HEK293 (cell line): ENCODE measurements around the gene FRMD4A.

ENCODE experiments used
- CTCF ChIA-PET: fragments of 350-600 bp; formaldehyde crosslinking; extraction: SDS; loops from one replicate; lab custom pipeline; 2021; ENCODE audit warnings: antibody characterized with exemption; lab: Yijun Ruan, JAX
- POLR2A ChIA-PET: fragments of 300-600 bp; formaldehyde crosslinking; extraction: SDS; loops from one replicate; lab custom pipeline; 2020; ENCODE audit warnings: antibody characterized with exemption, inconsistent platforms; lab: Yijun Ruan, JAX
- H3K27ac ChIP-seq: fragments of 200-500 bp; sonication (Bioruptor generic); 2 replicates; pipeline ENCODE4 v1.5.1; 2014; ENCODE audit warnings: low read depth, low read length, control low read depth, inconsistent platforms; ENCODE audit errors: extremely low read depth
- H3K36me3 ChIP-seq, 2 experiments: fragments of 200-500 bp in 1 of 2; sonication (Bioruptor generic) in 1 of 2; 1 replicate in 1 of 2; 2 replicates in 1 of 2; pipeline ENCODE4 v1.5.1; 2014 to 2017; ENCODE audit warnings: inconsistent platforms in 2 of 2, low read length in 2 of 2; ENCODE audit not compliant: control insufficient read depth in 2 of 2, insufficient read depth in 1 of 2
- H3K4me1 ChIP-seq: fragments of 200-500 bp; sonication (Bioruptor generic); 2 replicates; pipeline ENCODE4 v1.5.1; 2014; ENCODE audit warnings: mild to moderate bottlenecking, low read length, inconsistent platforms; ENCODE audit not compliant: control insufficient read depth, insufficient read depth
- H3K4me3 ChIP-seq: 2 replicates; pipeline ENCODE4 v1.5.1; 2011; ENCODE audit warnings: low read depth, mild to moderate bottlenecking, control low read depth, low read length, moderate library complexity
- H3K9me3 ChIP-seq: fragments of 200-500 bp; sonication (Bioruptor generic); 2 replicates; pipeline ENCODE4 v1.5.1; 2014; ENCODE audit warnings: low read depth, low read length, inconsistent platforms; ENCODE audit not compliant: control insufficient read depth, insufficient read depth
- BCL11A ChIP-seq: fragments of 450-650 bp; formaldehyde crosslinking; IDR thresholded peaks from 2 replicates; pipeline ENCODE4 v1.5.1; 2016; ENCODE audit warnings: low read depth, missing biosample characterization, missing genetic modification characterization
- BCL11B ChIP-seq: fragments of 450-650 bp; formaldehyde crosslinking; IDR thresholded peaks from 2 replicates; pipeline ENCODE4 v1.5.1; 2016; ENCODE audit warnings: low read depth, missing biosample characterization, missing genetic modification characterization
- FEZF1 ChIP-seq: fragments of 450-650 bp; formaldehyde crosslinking; IDR thresholded peaks from 2 replicates; pipeline ENCODE4 v1.5.1; 2016; ENCODE audit warnings: missing biosample characterization, missing genetic modification characterization
- KLF10 ChIP-seq: fragments of 450-650 bp; IDR thresholded peaks from 2 replicates; pipeline ENCODE4 v1.5.1; 2018; ENCODE audit warnings: missing biosample characterization, mild to moderate bottlenecking, missing genetic modification characterization
- PRDM4 ChIP-seq: fragments of 450-650 bp; formaldehyde crosslinking; IDR thresholded peaks from 2 replicates; pipeline ENCODE4 v1.5.1; 2017; ENCODE audit warnings: missing biosample characterization, missing genetic modification characterization
- RBAK ChIP-seq: fragments of 450-650 bp; formaldehyde crosslinking; IDR thresholded peaks from 2 replicates; pipeline ENCODE4 v1.5.1; 2016; ENCODE audit warnings: missing biosample characterization, missing genetic modification characterization
- SP3 ChIP-seq: fragments of 450-650 bp; formaldehyde crosslinking; IDR thresholded peaks from 2 replicates; pipeline ENCODE4 v1.5.1; 2016; ENCODE audit warnings: missing biosample characterization, missing genetic modification characterization
- ZBTB10 ChIP-seq: fragments of 450-650 bp; formaldehyde crosslinking; IDR thresholded peaks from 2 replicates; pipeline ENCODE4 v1.5.1; 2016; ENCODE audit warnings: missing biosample characterization, missing genetic modification characterization
- ZBTB8A ChIP-seq: fragments of 450-650 bp; formaldehyde crosslinking; IDR thresholded peaks from 2 replicates; pipeline ENCODE4 v1.5.1; 2016; ENCODE audit warnings: missing biosample characterization, missing genetic modification characterization
- ZEB2 ChIP-seq: fragments of 450-650 bp; formaldehyde crosslinking; IDR thresholded peaks from 2 replicates; pipeline ENCODE4 v1.5.1; 2016; ENCODE audit warnings: missing biosample characterization, missing genetic modification characterization
- ZNF121 ChIP-seq: fragments of 450-650 bp; formaldehyde crosslinking; IDR thresholded peaks from 2 replicates; pipeline ENCODE4 v1.5.1; 2016; ENCODE audit warnings: missing biosample characterization, missing genetic modification characterization
- ZNF132 ChIP-seq: fragments of 450-650 bp; formaldehyde crosslinking; IDR thresholded peaks from 2 replicates; pipeline ENCODE4 v1.5.1; 2017; ENCODE audit warnings: missing biosample characterization, missing genetic modification characterization, borderline replicate concordance
- ZNF324 ChIP-seq: fragments of 450-650 bp; formaldehyde crosslinking; IDR thresholded peaks from 2 replicates; pipeline ENCODE4 v1.5.1; 2016; ENCODE audit warnings: missing biosample characterization, missing genetic modification characterization
- ZNF394 ChIP-seq: fragments of 450-650 bp; formaldehyde crosslinking; IDR thresholded peaks from 2 replicates; pipeline ENCODE4 v1.5.1; 2016; ENCODE audit warnings: missing biosample characterization, missing genetic modification characterization, mild to moderate bottlenecking, moderate library complexity, borderline replicate concordance
- ZNF561 ChIP-seq: fragments of 450-650 bp; IDR thresholded peaks from 2 replicates; pipeline ENCODE4 v1.5.1; 2018; ENCODE audit warnings: missing biosample characterization, missing genetic modification characterization, borderline replicate concordance
- ZNF585B ChIP-seq: fragments of 450-650 bp; formaldehyde crosslinking; IDR thresholded peaks from 2 replicates; pipeline ENCODE4 v1.5.1; 2016; ENCODE audit warnings: missing biosample characterization, missing genetic modification characterization
- ZNF621 ChIP-seq: fragments of 450-650 bp; formaldehyde crosslinking; IDR thresholded peaks from 2 replicates; pipeline ENCODE4 v1.5.1; 2017; ENCODE audit warnings: missing biosample characterization, missing genetic modification characterization
- ZNF645 ChIP-seq: fragments of 450-650 bp; formaldehyde crosslinking; IDR thresholded peaks from 2 replicates; pipeline ENCODE4; 2016; ENCODE audit warnings: missing biosample characterization, missing genetic modification characterization
- ZNF670 ChIP-seq: fragments of 450-650 bp; formaldehyde crosslinking; IDR thresholded peaks from 2 replicates; pipeline ENCODE4 v1.5.1; 2016; ENCODE audit warnings: missing biosample characterization, missing genetic modification characterization, low read depth
- ZNF677 ChIP-seq: fragments of 450-650 bp; IDR thresholded peaks from 2 replicates; pipeline ENCODE4 v1.5.0; 2018; ENCODE audit warnings: missing biosample characterization, mild to moderate bottlenecking, missing genetic modification characterization, moderate library complexity
- ZNF701 ChIP-seq: fragments of 450-650 bp; formaldehyde crosslinking; IDR thresholded peaks from 2 replicates; pipeline ENCODE4 v1.5.1; 2016; ENCODE audit warnings: missing biosample characterization, missing genetic modification characterization
- ZNF830 ChIP-seq: fragments of 450-650 bp; IDR thresholded peaks from 2 replicates; pipeline ENCODE4 v1.5.0; 2018; ENCODE audit warnings: missing biosample characterization, missing genetic modification characterization, low read depth, mild to moderate bottlenecking, moderate library complexity
- ZSCAN30 ChIP-seq: fragments of 450-650 bp; IDR thresholded peaks from 2 replicates; pipeline ENCODE4 v1.5.1; 2018; ENCODE audit warnings: missing biosample characterization, mild to moderate bottlenecking, missing genetic modification characterization, moderate library complexity
- TF ChIP-seq, protein P1 (sequence below): fragments of 450-650 bp; formaldehyde crosslinking; IDR thresholded peaks from 2 replicates; pipeline ENCODE4 v1.5.1; 2016; ENCODE audit warnings: missing biosample characterization, missing genetic modification characterization
- TF ChIP-seq, protein P2 (sequence below): fragments of 450-650 bp; IDR thresholded peaks from 2 replicates; pipeline ENCODE4 v1.5.1; 2018; ENCODE audit warnings: missing biosample characterization, mild to moderate bottlenecking, missing genetic modification characterization

FRMD4A gene

GRCh38 chr10:14084875-14085274 is 245.8 kb downstream of the FRMD4A start (continued):
- TF ChIP-seq, protein P1, sequence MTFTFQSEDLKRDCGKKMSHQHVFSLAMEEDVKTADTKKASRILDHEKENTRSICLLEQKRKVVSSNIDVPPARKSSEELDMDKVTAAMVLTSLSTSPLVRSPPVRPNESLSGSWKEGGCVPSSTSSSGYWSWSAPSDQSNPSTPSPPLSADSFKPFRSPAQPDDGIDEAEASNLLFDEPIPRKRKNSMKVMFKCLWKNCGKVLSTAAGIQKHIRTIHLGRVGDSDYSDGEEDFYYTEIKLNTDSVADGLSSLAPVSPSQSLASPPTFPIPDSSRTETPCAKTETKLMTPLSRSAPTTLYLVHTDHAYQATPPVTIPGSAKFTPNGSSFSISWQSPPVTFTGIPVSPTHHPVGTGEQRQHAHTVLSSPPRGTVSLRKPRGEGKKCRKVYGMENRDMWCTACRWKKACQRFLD (tag by site-specific recombination) = no peak
- TF ChIP-seq ZNF670 (tag by site-specific recombination) = no peak
- no peak for TF ChIP-seq RBAK (tag by site-specific recombination)
- TF ChIP-seq ZNF645 (tag by site-specific recombination) = no peak
- no peak for TF ChIP-seq ZNF132 (tag by site-specific recombination)
- no peak for TF ChIP-seq SP3 (tag by site-specific recombination)

GRCh38 chr10:14080795-14081194 is 249.9 kb downstream of the FRMD4A start:
- ChIA-PET POLR2A (no interaction called here), CTCF (interaction anchor here (0.6 kb wide), 1 partner anchor 8 kb away, joined by 3 read pairs; no protein-coding TSS in a partner anchor)
- no peak overlapping the region for H3K27ac ChIP-seq
- no peak overlapping the region for H3K4me3 ChIP-seq
- no peaks in the 10 kb centered on the region for H3K36me3 ChIP-seq
- H3K9me3 ChIP-seq = no peaks in the 10 kb centered on the region
- TF ChIP-seq ZNF621 (tag by site-specific recombination) (no peak), ZBTB8A (tag by site-specific recombination) (no peak), ZNF701 (tag by site-specific recombination) (no peak), ZEB2 (tag by site-specific recombination) (no peak), PRDM4 (tag by site-specific recombination) (no peak), ZNF121 (tag by site-specific recombination) (no peak), ZNF830 (tag by site-specific recombination) (no peak), ZNF561 (no peak), KLF10 (tag by site-specific recombination) (no peak), ZNF677 (tag by site-specific recombination) (no peak), BCL11A (tag by site-specific recombination) (no peak), ZSCAN30 (tag by site-specific recombination) (no peak), ZNF324 (tag by site-specific recombination) (no peak), BCL11B (tag by site-specific recombination) (no peak), ZNF394 (tag by site-specific recombination) (no peak), ZNF585B (no peak), ZBTB10 (no peak), FEZF1 (tag by site-specific recombination) (no peak)
- TF ChIP-seq, protein P2, sequence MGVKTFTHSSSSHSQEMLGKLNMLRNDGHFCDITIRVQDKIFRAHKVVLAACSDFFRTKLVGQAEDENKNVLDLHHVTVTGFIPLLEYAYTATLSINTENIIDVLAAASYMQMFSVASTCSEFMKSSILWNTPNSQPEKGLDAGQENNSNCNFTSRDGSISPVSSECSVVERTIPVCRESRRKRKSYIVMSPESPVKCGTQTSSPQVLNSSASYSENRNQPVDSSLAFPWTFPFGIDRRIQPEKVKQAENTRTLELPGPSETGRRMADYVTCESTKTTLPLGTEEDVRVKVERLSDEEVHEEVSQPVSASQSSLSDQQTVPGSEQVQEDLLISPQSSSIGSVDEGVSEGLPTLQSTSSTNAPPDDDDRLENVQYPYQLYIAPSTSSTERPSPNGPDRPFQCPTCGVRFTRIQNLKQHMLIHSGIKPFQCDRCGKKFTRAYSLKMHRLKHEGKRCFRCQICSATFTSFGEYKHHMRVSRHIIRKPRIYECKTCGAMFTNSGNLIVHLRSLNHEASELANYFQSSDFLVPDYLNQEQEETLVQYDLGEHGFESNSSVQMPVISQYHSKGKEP (tag by site-specific recombination) = no peak
- H3K4me1 ChIP-seq = no peaks in the 10 kb centered on the region
